Astrocyte of the spinal cord (primary cell): Measurements from ENCODE around the gene DLK2.

Source experiments
- DNase-seq: peaks from one replicate; pipeline ENCODE4 v3.0.0; 2011; ENCODE audit warnings: low read depth, low spot score
- H3K4me3 ChIP-seq: 2 replicates; pipeline ENCODE4 v1.5.1; 2011; ENCODE audit warnings: low read depth, mild to moderate bottlenecking, low read length, moderate library complexity
- in situ Hi-C: cut with HindIII; loops from 2 replicates; pipeline ENCODE4 v1.10.0; 2017; ENCODE audit warnings: low sequenced_read_pairs
- TF ChIP-seq, protein P1 (sequence below): IDR thresholded peaks from 2 replicates; pipeline ENCODE4 v1.5.1; 2012; ENCODE audit warnings: low read depth, mild to moderate bottlenecking, low read length, inconsistent platforms

DLK2 gene

DNA sequence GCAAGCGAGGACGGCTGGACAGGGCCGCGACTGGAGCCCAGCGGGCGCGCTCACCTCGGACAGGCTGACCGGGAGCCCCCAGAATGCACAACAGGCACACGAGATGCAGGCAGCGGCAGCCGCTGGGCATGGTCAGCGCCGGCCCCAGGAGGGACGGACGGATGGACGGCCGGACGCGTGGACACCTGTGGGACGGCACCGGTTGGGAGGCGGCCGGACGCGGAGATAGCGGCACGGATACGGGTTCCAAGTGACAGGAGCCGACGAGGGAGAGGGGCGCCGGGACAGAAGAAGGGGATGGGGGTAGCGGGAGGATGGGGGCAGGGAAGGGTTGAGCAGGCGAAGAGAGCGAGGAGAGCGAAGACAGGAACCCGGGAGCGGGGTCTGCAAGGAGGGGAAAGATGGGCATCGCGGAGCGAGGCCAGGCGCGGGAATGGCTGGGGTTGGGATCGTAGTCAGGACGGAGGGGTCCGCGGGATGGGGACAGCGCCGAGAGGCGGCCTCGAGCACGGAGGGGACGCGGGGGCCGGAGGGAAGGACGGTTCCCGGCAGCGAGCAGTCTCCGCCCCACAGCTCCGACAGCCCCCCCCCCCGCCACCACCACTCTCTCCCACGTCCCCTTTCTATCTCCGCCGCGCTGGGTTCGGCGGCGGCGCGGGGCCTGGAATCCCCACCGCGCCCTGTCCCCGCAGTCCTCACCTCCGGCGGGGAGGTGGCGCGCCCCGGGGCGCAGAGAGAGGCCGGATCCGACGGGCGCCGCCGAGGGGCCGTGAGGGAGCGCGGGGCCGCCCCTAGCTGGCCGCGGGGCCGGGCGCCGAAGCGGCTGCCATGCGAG lies 435 bp downstream of the DLK2 start:
- TF ChIP-seq, protein P1, sequence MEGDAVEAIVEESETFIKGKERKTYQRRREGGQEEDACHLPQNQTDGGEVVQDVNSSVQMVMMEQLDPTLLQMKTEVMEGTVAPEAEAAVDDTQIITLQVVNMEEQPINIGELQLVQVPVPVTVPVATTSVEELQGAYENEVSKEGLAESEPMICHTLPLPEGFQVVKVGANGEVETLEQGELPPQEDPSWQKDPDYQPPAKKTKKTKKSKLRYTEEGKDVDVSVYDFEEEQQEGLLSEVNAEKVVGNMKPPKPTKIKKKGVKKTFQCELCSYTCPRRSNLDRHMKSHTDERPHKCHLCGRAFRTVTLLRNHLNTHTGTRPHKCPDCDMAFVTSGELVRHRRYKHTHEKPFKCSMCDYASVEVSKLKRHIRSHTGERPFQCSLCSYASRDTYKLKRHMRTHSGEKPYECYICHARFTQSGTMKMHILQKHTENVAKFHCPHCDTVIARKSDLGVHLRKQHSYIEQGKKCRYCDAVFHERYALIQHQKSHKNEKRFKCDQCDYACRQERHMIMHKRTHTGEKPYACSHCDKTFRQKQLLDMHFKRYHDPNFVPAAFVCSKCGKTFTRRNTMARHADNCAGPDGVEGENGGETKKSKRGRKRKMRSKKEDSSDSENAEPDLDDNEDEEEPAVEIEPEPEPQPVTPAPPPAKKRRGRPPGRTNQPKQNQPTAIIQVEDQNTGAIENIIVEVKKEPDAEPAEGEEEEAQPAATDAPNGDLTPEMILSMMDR, result no peak
- peak overlapping the region; percentile 32 for H3K4me3 ChIP-seq
- in situ Hi-C loops, result no loop called here
- DNase-seq, result peak; percentile 80

DNA sequence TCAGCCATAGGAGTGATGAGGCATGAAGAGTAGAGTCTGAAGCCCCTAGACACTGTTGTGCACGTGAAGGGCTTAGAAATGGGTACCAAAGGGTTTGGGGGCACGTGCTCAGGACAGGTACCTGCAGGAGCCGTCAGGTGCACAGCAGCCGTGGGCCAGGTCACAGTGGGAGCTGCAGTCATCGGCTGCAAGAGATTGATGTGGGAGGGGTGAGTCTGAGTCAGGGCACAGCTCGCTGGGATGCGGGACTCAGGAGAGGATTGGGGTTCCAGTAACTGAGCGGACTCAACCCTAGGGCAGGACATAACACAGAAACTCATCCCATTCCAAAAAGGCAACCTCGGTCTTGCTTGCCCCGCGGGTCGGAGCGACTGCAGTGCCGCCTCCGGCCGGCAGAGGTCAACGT lies 1.1 kb downstream of the DLK2 start:
- DNase-seq, result no peak
- TF ChIP-seq, protein P1, result peak; percentile 94
- in situ Hi-C loops, result no loop called here
- no peak overlapping the region for H3K4me3 ChIP-seq

DNA sequence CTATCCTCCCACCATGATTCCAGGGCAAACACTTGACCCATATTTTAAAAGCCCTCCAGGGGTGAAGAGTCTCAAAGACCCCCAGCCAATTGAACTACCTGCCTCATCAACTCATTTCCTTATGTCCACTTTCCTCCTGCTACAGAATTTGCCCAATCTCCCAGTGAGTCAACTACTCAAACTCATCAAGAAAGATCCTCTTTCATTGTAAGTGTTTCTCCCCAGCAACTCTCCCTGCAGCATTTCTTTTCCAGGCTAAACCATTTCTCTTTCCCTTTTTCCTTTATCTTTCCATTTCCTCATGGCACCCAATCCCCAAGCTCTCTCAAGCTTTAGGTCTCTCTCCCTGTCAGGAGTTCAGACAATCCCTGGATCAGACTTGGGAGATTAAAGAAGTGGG lies 1.5 kb downstream of the DLK2 start:
- in situ Hi-C loops, result no loop called here
- DNase-seq, result no peak
- TF ChIP-seq, protein P1, result no peak
- no peak overlapping the region for H3K4me3 ChIP-seq

DNA sequence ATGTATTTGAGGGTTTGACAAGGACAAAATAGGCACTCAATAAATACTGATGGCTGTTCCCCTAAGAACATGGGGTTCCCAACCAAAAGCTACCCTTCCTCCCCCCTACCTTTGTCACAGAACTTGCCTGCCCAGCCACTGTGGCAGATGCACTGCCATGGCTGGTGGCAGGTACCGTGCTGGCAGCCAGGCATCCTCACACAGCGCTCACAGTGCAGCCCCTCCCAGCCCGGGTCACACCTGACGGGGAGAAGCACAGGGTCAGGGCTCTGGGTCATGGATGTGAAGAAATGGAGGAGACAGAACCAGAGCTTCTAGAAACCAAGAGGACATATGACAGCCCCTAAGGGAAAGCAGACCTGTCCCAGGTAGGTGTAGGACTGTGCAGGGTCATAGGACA lies 2.5 kb downstream of the DLK2 start:
- DNase-seq, result no peak
- no peak overlapping the region for H3K4me3 ChIP-seq
- TF ChIP-seq, protein P1, result no peak
- in situ Hi-C loops, result no loop called here

DNA sequence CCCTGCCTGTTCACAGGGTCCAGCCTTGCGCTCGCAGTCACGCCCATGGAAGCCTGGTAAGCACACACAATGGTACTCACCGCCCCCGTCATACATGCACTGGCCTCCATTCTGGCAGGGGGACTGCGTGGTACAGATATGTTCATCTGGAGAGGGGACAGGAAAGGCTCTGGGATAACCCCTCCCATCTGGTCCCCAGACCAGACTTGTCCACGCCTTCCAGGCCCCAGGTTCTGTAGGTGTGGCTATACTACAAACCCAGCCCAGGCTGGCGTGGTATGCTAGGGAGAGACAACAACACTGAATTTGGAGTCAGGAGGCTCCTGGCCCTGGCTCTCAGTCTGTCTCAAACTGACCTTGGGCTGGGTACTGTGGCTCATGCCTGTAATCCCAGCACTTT lies 3.4 kb downstream of the DLK2 start:
- no peak overlapping the region for H3K4me3 ChIP-seq
- no peak for DNase-seq
- TF ChIP-seq, protein P1, result no peak
- in situ Hi-C loops, result no loop called here

DNA sequence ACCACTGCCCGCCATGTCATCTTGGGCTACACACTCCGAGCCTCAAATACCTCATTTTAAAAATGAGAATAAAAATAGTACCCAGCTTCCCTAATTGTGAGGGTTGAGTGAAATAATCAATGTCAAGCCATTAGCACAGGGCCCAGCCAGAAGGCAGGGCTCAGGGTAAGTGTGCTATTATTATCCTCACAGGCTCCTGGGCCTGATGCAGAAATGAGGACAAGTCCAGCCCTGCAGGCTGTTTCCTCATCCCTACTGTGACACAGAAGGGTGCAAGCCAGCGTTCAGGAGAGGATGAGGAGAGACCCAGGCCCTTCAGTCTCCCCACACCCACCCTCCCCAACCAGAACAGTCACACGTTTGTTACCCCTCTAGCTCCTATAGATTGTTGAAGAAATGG lies 4.0 kb downstream of the DLK2 start:
- H3K4me3 ChIP-seq, result no peak overlapping the region
- TF ChIP-seq, protein P1, result no peak
- in situ Hi-C loops, result no loop called here
- DNase-seq, result no peak

DNA sequence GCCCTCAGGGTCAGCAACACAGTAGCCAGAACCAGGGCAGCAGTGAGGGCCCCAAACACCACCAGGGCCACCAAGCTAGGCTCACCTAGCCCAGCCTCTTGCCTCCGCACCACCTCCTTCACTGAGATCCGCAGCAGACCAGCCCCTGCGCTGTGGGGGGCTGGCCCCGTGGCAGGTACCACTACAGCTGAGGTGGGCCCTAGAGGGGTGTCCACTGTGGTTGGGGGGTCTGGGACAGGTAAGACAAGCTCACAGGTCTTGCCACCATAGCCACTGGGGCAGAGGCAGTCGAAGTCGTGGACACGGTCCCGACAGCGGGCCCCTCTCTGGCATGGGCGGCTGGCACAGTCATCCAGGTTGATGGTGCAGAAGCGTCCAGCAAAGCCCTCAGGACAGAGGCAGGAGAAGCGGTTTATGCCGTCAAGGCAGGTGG lies 4.6 kb downstream of the DLK2 start:
- TF ChIP-seq, protein P1, result no peak
- H3K4me3 ChIP-seq, result no peak overlapping the region
- no peak for DNase-seq
- in situ Hi-C loops, result no loop called here
